Trophoblast cell (in vitro differentiated cells and primary cell): Measurements from ENCODE around the gene RAB10.

Experiments
- DNase-seq, 2 donors: peaks; one replicate each; pipeline ENCODE4 v3.0.0-alpha.2; 2016
- H2AFZ ChIP-seq: 2 replicates; pipeline ENCODE4 v1.6.1; 2013; ENCODE audit warnings: low read length, moderate library complexity, mild to moderate bottlenecking; ENCODE audit not compliant: insufficient read depth, poor library complexity
- H2AK5ac ChIP-seq: 2 replicates; pipeline ENCODE4 v1.6.1; 2013; ENCODE audit warnings: mild to moderate bottlenecking, low read length
- H2BK120ac ChIP-seq: 2 replicates; pipeline ENCODE4 v1.6.1; 2013; ENCODE audit warnings: low read length, mild to moderate bottlenecking, moderate library complexity; ENCODE audit not compliant: insufficient read depth, poor library complexity
- H2BK12ac ChIP-seq: 2 replicates; pipeline ENCODE4 v1.6.1; 2013; ENCODE audit warnings: mild to moderate bottlenecking, low read length, moderate library complexity
- H2BK5ac ChIP-seq: 2 replicates; pipeline ENCODE4 v1.6.1; 2013; ENCODE audit warnings: low read length, low read depth, moderate library complexity, mild to moderate bottlenecking; ENCODE audit not compliant: poor library complexity
- H3K14ac ChIP-seq: 2 replicates; pipeline ENCODE4 v1.6.1; 2013; ENCODE audit warnings: mild to moderate bottlenecking, low read length
- H3K18ac ChIP-seq: 2 replicates; pipeline ENCODE4 v1.6.1; 2013; ENCODE audit warnings: mild to moderate bottlenecking, low read length
- H3K23ac ChIP-seq: 2 replicates; pipeline ENCODE4 v1.6.1; 2013; ENCODE audit warnings: low read length
- H3K27ac ChIP-seq: 2 replicates; pipeline ENCODE4 v1.5.1; 2013; ENCODE audit warnings: low read depth, mild to moderate bottlenecking, inconsistent platforms, low read length, moderate library complexity
- H3K27me3 ChIP-seq: 2 replicates; pipeline ENCODE4 v1.6.1; 2013; ENCODE audit warnings: inconsistent platforms, mild to moderate bottlenecking, low read length, moderate library complexity; ENCODE audit not compliant: insufficient read depth
- H3K36me3 ChIP-seq, 2 experiments: 1 replicate in 1 of 2; 2 replicates in 1 of 2; pipeline ENCODE4 v1.6.1; 2013; ENCODE audit warnings: low read length in 2 of 2, mild to moderate bottlenecking in 2 of 2, moderate library complexity in 1 of 2; ENCODE audit not compliant: insufficient read depth in 2 of 2, control insufficient read depth in 1 of 2
- H3K4ac ChIP-seq: 2 replicates; pipeline ENCODE4 v1.6.1; 2013; ENCODE audit warnings: low read depth, mild to moderate bottlenecking, low read length, moderate library complexity
- H3K4me1 ChIP-seq, 2 experiments: 1 replicate in 1 of 2; 2 replicates in 1 of 2; pipeline ENCODE4 v1.6.1; 2013; ENCODE audit warnings: low read length in 2 of 2, mild to moderate bottlenecking in 2 of 2, moderate library complexity in 1 of 2; ENCODE audit not compliant: insufficient read depth in 2 of 2, control insufficient read depth in 1 of 2
- H3K4me2 ChIP-seq: 2 replicates; pipeline ENCODE4 v1.6.1; 2013; ENCODE audit warnings: inconsistent platforms, mild to moderate bottlenecking, low read length, moderate library complexity
- H3K4me3 ChIP-seq: 2 replicates; pipeline ENCODE4 v1.5.1; 2013; ENCODE audit warnings: mild to moderate bottlenecking, low read depth, low read length, inconsistent platforms
- H3K79me1 ChIP-seq: one replicate; pipeline ENCODE4 v1.6.1; 2013; ENCODE audit warnings: low read length
- H3K79me2 ChIP-seq: 2 replicates; pipeline ENCODE4 v1.6.1; 2013; ENCODE audit warnings: low read length, mild to moderate bottlenecking; ENCODE audit not compliant: control insufficient read depth, insufficient read depth, poor library complexity
- H3K9ac ChIP-seq: 2 replicates; pipeline ENCODE4 v1.6.1; 2013; ENCODE audit warnings: mild to moderate bottlenecking, low read length
- H3K9me3 ChIP-seq: 2 replicates; pipeline ENCODE4 v1.6.1; 2013; ENCODE audit warnings: low read depth, mild to moderate bottlenecking, control low read depth, inconsistent platforms, low read length; ENCODE audit not compliant: insufficient read depth
- H4K12ac ChIP-seq: 2 replicates; pipeline ENCODE4 v1.6.1; 2013; ENCODE audit warnings: low read depth, mild to moderate bottlenecking, low read length, moderate library complexity
- H4K8ac ChIP-seq: 2 replicates; pipeline ENCODE4 v1.6.1; 2013; ENCODE audit warnings: low read depth, mild to moderate bottlenecking, low read length, moderate library complexity
- H4K91ac ChIP-seq: one replicate; pipeline ENCODE4 v1.6.1; 2013; ENCODE audit warnings: low read depth, mild to moderate bottlenecking, low read length, moderate library complexity
- WGBS: extraction: QIAGEN DNeasy Blood & Tissue Kit; methylation state at CpG from one replicate; pipeline ENCODE4 v1.1.7; 2013; ENCODE audit warnings: missing lambda C conversion rate; ENCODE audit not compliant: insufficient read length, insufficient coverage; ENCODE audit errors: extremely low coverage; 5-methylcytosine and 5-hydroxymethylcytosine counted together

RAB10 gene

GRCh38 chr2:26144953-26145680 lies 111.2 kb downstream of the RAB10 start:
- no peak overlapping the region for H4K8ac ChIP-seq
- H3K4me2 ChIP-seq, result no peak overlapping the region
- no peaks in the 10 kb centered on the region for H3K27me3 ChIP-seq
- H3K9me3 ChIP-seq, result no peaks in the 10 kb centered on the region
- no peak overlapping the region for H3K4me3 ChIP-seq
- no CpG with 5 or more reads among the region's 11 CpGs for WGBS
- peak; percentile 30 to 79 for DNase-seq
- H3K36me3 ChIP-seq, result peaks cover 0 to 1% of the 10 kb centered on the region in 2 experiments
- H2BK120ac ChIP-seq, result no peak overlapping the region
- no peak overlapping the region for H3K9ac ChIP-seq
- no peak overlapping the region for H2BK12ac ChIP-seq
- H3K23ac ChIP-seq, result no peak overlapping the region
- no peaks in the 10 kb centered on the region for H3K79me2 ChIP-seq
- H3K14ac ChIP-seq, result no peak overlapping the region
- H3K4me1 ChIP-seq, result no peaks in the 10 kb centered on the region
- H2AFZ ChIP-seq, result no peak overlapping the region
- no peak overlapping the region for H4K91ac ChIP-seq
- no peak overlapping the region for H4K12ac ChIP-seq
- no peaks in the 10 kb centered on the region for H3K79me1 ChIP-seq
- no peak overlapping the region for H2BK5ac ChIP-seq
- no peak overlapping the region for H3K27ac ChIP-seq
- H3K4ac ChIP-seq, result no peak overlapping the region
- no peak overlapping the region for H3K18ac ChIP-seq
- no peak overlapping the region for H2AK5ac ChIP-seq

GRCh38 chr2:26148501-26148900 lies 114.6 kb downstream of the RAB10 start:
- H3K14ac ChIP-seq, result no peak overlapping the region
- H3K23ac ChIP-seq, result no peak overlapping the region
- H4K91ac ChIP-seq, result no peak overlapping the region
- H4K12ac ChIP-seq, result no peak overlapping the region
- H2BK12ac ChIP-seq, result no peak overlapping the region
- H2AK5ac ChIP-seq, result no peak overlapping the region
- H3K79me1 ChIP-seq, result no peaks in the 10 kb centered on the region
- H3K9me3 ChIP-seq, result no peaks in the 10 kb centered on the region
- no peak overlapping the region for H3K4ac ChIP-seq
- no peaks in the 10 kb centered on the region for H3K79me2 ChIP-seq
- H2BK120ac ChIP-seq, result no peak overlapping the region
- no peak overlapping the region for H3K27ac ChIP-seq
- no peak for DNase-seq
- no peak overlapping the region for H2AFZ ChIP-seq
- H2BK5ac ChIP-seq, result no peak overlapping the region
- no peak overlapping the region for H3K4me2 ChIP-seq
- no peak overlapping the region for H3K4me3 ChIP-seq
- no peak overlapping the region for H3K18ac ChIP-seq
- no peaks in the 10 kb centered on the region for H3K36me3 ChIP-seq
- no CpG with 5 or more reads among the region's 2 CpGs for WGBS
- no peaks in the 10 kb centered on the region for H3K4me1 ChIP-seq
- H3K27me3 ChIP-seq, result no peaks in the 10 kb centered on the region
- H3K9ac ChIP-seq, result no peak overlapping the region
- no peak overlapping the region for H4K8ac ChIP-seq

GRCh38 chr2:26150243-26150642 lies 116.4 kb downstream of the RAB10 start:
- Histone ChIP-seq H4K12ac (no peak overlapping the region), H3K4me2 (no peak overlapping the region), H2AK5ac (no peak overlapping the region), H3K27me3 (no peaks in the 10 kb centered on the region), H2AFZ (no peak overlapping the region), H2BK12ac (no peak overlapping the region), H2BK120ac (no peak overlapping the region), H3K9me3 (no peaks in the 10 kb centered on the region), H3K4ac (no peak overlapping the region), H3K14ac (no peak overlapping the region), H3K23ac (no peak overlapping the region), H3K36me3 (no peaks in the 10 kb centered on the region), H4K91ac (no peak overlapping the region), H3K4me3 (no peak overlapping the region), H3K79me2 (no peaks in the 10 kb centered on the region), H3K9ac (no peak overlapping the region), H2BK5ac (no peak overlapping the region), H4K8ac (no peak overlapping the region), H3K4me1 (no peaks in the 10 kb centered on the region), H3K27ac (no peak overlapping the region), H3K18ac (no peak overlapping the region), H3K79me1 (no peaks in the 10 kb centered on the region)
- WGBS, result no CpG with 5 or more reads among the region's 12 CpGs
- peak in 1 of 2 donors; percentile 27 for DNase-seq

- H2BK5ac ChIP-seq, result no peak overlapping the region
- H4K12ac ChIP-seq, result no peak overlapping the region
- H3K4me3 ChIP-seq, result no peak overlapping the region
- H3K27me3 ChIP-seq, result no peaks in the 10 kb centered on the region
- no peak overlapping the region for H3K18ac ChIP-seq
- H3K79me2 ChIP-seq, result no peaks in the 10 kb centered on the region
- no peak overlapping the region for H3K4me2 ChIP-seq
- H3K9ac ChIP-seq, result no peak overlapping the region
- H4K91ac ChIP-seq, result no peak overlapping the region
- H3K23ac ChIP-seq, result no peak overlapping the region
- peaks cover 1% of the 10 kb centered on the region for H3K9me3 ChIP-seq
- no CpG with 5 or more reads among the region's 5 CpGs for WGBS
- no peaks in the 10 kb centered on the region for H3K36me3 ChIP-seq
- H2BK12ac ChIP-seq, result no peak overlapping the region
- no peaks in the 10 kb centered on the region for H3K79me1 ChIP-seq
- H3K4me1 ChIP-seq, result no peaks in the 10 kb centered on the region
- no peak overlapping the region for H4K8ac ChIP-seq
- no peak for DNase-seq
- H3K4ac ChIP-seq, result no peak overlapping the region
- H2BK120ac ChIP-seq, result no peak overlapping the region
- H2AFZ ChIP-seq, result no peak overlapping the region
- H3K27ac ChIP-seq, result no peak overlapping the region
- no peak overlapping the region for H3K14ac ChIP-seq
- H2AK5ac ChIP-seq, result no peak overlapping the region
These were observed 123.7 kb downstream of the RAB10 start for GRCh38 chr2:26157580-26157979.
